ENCODE measurements around the gene FAM20C. TPM values are rescaled to one million over a fixed set of nuclear protein-coding genes. Genes with fewer than 3 reads are reported as not detected.

The FAM20C gene
- total and polyA plus RNA-seq, 4 donors, result 11.3 to 104 (median 57.5) TPM

DNA sequence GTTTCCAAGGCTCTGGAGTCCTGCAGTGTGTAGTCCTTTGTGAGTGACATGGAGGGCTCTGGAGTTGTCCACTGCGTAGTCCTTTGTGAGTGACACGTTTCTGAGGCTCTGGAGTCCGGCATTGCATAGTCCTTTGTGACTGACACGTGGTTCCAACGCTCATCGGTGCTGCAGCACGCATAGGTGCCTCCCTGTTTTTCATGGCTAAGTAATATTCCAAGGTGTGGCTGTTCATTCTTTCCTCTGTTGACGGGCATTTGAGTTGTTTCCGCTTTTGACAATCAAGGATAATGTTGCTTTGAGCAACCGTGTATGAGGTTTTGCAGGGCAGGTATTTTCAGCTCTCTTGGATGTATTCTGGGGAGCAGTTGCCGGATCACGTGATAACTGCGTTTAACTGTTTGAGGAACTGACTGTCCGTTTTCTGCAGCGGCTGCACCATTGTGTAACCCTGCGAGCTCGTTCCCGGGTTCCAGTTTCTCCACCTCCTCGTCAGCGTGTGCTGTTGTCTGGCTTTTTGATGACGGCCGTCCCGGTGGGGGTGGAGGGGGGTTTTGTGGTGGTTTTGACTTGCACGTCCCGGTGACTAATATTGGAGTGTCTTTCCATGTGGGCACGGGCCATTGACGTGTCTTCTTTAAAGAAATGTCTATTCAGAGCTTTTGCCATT is 21.1 kb downstream of the FAM20C start:
- ATAC-seq (ENCODE audit: low FRiP score) (no peak), DNase-seq (no peak)
- no peak overlapping the region for H3K27ac ChIP-seq (ENCODE audit: low read depth in 1 of 2, low read length in 2 of 2)
- intact Hi-C loops (cut with DNase I), result no loop called here
- no peak overlapping the region for H3K4me3 ChIP-seq (ENCODE audit: low read length in 2 of 2)
- no peaks in the 10 kb centered on the region for H3K27me3 ChIP-seq (ENCODE audit: control insufficient read depth in 1 of 2, insufficient read depth in 2 of 2, low read length in 1 of 2)
- no peaks in the 10 kb centered on the region for H3K4me1 ChIP-seq (ENCODE audit: control insufficient read depth in 1 of 2, insufficient read depth in 2 of 2, low read length in 2 of 2)
- H3K36me3 ChIP-seq (ENCODE audit: control insufficient read depth in 1 of 2, insufficient read depth in 2 of 2, low read length in 1 of 2), result peaks cover 0 to 2% of the 10 kb centered on the region in 2 donors
- no peaks in the 10 kb centered on the region for H3K9me3 ChIP-seq (ENCODE audit: control insufficient read depth, low read length)
- 96 to 97% methylated on average over 27 of the region's 27 CpGs for WGBS, 2 donors

DNA sequence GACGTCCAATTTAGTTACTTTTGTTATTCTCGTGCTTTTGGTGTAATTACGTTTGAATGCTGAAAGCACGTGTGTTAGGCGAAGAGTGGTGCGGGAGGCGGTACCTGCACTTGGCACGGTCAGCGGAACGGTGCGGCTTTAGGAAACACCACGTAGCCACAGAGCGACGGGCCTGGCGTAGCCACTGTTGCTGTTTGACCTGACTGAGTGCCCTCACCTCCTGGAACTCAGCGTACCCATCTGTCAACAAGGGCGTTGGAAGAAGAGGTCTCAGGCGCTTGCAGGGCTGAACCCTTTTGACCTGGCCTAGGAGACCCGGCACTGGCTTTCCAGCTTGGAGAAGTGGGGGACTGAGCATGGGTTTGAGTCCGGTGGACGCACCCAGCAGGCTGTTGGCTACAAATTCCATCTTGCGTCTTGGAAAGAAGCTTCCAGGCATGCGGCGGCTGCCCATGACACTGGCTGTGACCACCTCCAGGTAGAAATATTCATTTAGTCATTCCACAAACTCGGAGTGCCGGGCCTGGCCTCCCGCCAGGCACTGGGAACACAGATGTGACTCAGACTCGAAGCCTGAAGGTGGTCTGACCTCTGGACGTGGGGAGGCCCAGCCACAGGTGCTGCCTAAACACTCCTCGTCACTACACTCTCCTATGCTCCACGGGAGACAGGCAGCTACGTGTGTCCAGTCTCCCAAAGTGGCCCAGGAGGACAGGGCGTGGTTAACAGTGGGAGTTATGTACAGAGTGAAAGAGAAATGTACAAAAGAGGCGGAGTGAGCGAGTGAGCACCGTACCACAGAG is 22.2 kb downstream of the FAM20C start:
- Histone ChIP-seq H3K36me3 (ENCODE audit: control insufficient read depth in 1 of 2, insufficient read depth in 2 of 2, low read length in 1 of 2) (peaks cover 0 to 2% of the 10 kb centered on the region in 2 donors), H3K4me3 (ENCODE audit: low read length in 2 of 2) (no peak overlapping the region), H3K9me3 (ENCODE audit: control insufficient read depth, low read length) (no peaks in the 10 kb centered on the region), H3K4me1 (ENCODE audit: control insufficient read depth in 1 of 2, insufficient read depth in 2 of 2, low read length in 2 of 2) (no peaks in the 10 kb centered on the region), H3K27me3 (ENCODE audit: control insufficient read depth in 1 of 2, insufficient read depth in 2 of 2, low read length in 1 of 2) (no peaks in the 10 kb centered on the region), H3K27ac (ENCODE audit: low read depth in 1 of 2, low read length in 2 of 2) (no peak overlapping the region)
- ATAC-seq (ENCODE audit: low FRiP score) (no peak), DNase-seq (peak in 1 of 2 donors; percentile 78)
- intact Hi-C loops (cut with DNase I), result no loop called here
- 82 to 84% methylated on average over 36 of the region's 36 CpGs for WGBS, 2 donors

DNA sequence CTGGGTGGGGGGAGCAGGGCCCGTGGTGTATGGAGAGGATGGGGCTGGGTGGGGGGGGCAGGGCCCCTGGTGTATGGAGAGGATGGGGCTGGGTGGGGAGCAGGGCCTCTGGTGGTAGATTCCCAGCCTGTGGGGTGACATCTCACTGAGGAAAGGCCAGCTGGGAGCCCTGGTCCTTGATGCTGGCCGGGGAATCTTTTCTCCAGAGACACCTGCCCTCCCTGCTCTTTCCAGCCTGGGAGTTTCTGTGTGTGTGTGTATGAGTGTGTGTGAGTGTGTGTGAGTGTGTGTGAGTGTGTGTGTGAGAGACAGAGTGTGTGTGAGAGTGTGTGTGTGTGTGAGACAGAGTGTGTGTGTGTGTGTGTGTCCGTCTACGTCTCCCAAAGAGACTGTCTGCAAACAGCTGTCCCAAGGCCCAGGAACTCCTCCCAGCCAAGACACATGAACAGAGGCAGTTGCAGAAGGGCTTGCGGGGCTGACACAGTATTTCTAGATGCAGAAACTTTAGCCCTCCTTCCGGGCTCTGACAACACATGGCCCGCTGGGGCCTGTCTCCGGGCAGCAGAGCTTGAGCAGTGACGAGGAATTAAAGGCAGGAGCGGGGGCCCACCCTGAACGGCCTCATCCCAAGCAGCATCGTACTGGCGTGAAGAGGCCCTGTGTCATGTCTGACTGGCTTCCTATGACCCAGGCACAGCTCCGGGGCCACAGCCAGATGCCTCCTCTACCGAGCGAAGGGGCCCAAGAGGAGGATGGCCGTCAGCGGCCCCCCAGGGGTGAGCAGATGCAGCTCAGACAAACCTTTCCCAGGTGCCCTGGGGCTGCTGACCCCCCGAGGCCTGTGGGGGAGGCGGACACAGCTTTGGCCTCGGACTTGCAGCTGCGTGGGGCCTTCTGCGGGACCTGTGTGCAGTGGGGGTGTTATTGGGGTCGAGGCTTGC is 24.3 kb downstream of the FAM20C start:
- ATAC-seq (ENCODE audit: low FRiP score) (peak; percentile 59), DNase-seq (peak in 1 of 2 donors; percentile 77)
- Histone ChIP-seq H3K36me3 (ENCODE audit: control insufficient read depth in 1 of 2, insufficient read depth in 2 of 2, low read length in 1 of 2) (no peaks in the 10 kb centered on the region), H3K4me3 (ENCODE audit: low read length in 2 of 2) (no peak overlapping the region), H3K27me3 (ENCODE audit: control insufficient read depth in 1 of 2, insufficient read depth in 2 of 2, low read length in 1 of 2) (no peaks in the 10 kb centered on the region), H3K9me3 (ENCODE audit: control insufficient read depth, low read length) (no peaks in the 10 kb centered on the region), H3K27ac (ENCODE audit: low read depth in 1 of 2, low read length in 2 of 2) (no peak overlapping the region), H3K4me1 (ENCODE audit: control insufficient read depth in 1 of 2, insufficient read depth in 2 of 2, low read length in 2 of 2) (no peaks in the 10 kb centered on the region)
- intact Hi-C loops (cut with DNase I), result no loop called here
- WGBS, 2 donors, result 81 to 91% methylated on average over 22 to 23 of the region's 24 CpGs

DNA sequence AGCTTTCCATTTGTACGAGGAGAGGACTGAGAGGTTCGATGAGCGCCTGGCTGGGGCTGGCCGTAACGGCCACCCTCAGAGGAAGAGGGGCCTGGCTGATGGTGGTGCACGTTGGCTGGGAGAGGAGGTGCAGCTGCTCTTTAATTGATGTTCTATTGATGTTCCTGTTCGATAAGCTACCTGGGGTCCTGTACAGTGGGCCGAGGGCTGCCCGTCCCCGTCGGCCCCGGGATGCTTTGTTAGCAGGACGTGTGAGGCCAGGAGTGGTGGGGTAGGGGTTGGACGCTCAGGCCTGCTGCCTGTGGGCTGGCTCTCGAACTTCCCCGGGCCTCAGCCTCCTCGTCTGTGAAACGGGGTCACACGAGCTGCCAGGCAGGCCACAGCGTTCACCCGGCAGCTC is 25.4 kb downstream of the FAM20C start:
- intact Hi-C loops (cut with DNase I), result no loop called here
- no peak for DNase-seq
- Histone ChIP-seq H3K27me3 (ENCODE audit: control insufficient read depth in 1 of 2, insufficient read depth in 2 of 2, low read length in 1 of 2) (no peaks in the 10 kb centered on the region), H3K4me3 (ENCODE audit: low read length in 2 of 2) (no peak overlapping the region), H3K4me1 (ENCODE audit: control insufficient read depth in 1 of 2, insufficient read depth in 2 of 2, low read length in 2 of 2) (no peaks in the 10 kb centered on the region), H3K36me3 (ENCODE audit: control insufficient read depth in 1 of 2, insufficient read depth in 2 of 2, low read length in 1 of 2) (no peaks in the 10 kb centered on the region), H3K9me3 (ENCODE audit: control insufficient read depth, low read length) (no peaks in the 10 kb centered on the region), H3K27ac (ENCODE audit: low read depth in 1 of 2, low read length in 2 of 2) (no peak overlapping the region)
- 93 to 94% methylated on average over 21 of the region's 21 CpGs for WGBS, 2 donors
- ATAC-seq (ENCODE audit: low FRiP score), result no peak

DNA sequence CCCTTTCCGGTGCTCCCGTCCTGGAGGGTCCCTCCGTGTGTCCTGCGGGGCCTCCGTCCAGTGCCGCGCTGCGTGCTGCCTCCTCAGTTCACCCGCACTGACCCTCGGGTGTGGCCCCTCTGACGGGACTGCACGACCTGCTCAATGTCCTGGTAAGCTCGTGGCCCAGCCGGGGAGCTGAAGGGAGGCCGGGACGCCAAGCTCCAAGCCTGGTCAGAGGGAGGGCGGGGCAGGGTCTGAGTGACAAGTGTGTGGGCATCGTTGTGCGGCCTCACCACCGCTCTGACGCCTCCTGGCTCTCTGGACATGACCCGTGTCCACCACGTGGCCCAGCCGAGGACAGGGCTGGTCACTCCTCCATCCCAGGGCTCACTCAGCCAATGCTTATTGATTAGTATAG is 25.9 kb downstream of the FAM20C start:
- WGBS, 2 donors, result 88 to 89% methylated on average over 24 of the region's 24 CpGs
- H3K27ac ChIP-seq (ENCODE audit: low read depth in 1 of 2, low read length in 2 of 2), result no peak overlapping the region
- no peaks in the 10 kb centered on the region for H3K4me1 ChIP-seq (ENCODE audit: control insufficient read depth in 1 of 2, insufficient read depth in 2 of 2, low read length in 2 of 2)

DNA sequence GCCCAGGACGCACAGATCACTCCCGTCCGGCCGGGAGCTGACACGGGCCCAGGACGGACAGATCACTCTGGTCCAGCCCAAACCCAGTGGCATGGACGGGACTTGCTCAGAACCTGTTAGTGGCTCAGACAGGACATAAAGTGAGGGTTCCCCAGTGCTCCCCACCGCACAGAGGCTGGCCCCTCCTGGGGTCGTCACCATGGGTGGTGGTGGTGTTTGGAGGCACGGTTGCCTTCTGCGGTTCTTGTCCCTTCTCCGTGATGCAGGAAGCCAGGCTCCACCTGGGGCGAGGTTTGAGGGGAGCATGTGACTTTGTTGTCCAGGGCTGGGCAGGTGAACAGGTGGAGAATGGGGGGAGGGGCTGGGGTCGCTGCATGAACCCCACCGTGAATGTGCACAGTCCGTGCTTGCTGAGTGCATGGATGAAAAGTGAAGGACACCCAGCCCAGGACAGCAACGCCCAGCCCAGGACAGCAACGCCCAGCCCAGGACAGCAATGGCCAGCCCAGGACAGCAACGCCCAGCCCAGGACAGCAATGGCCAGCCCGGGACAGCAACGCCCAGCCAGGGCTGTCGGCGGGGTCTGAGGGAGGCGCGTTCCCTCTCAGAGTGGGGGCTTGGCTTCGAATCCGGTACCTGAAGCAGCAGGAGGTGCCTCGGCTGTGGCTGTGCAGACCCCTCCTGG is 26.7 kb downstream of the FAM20C start:
- Histone ChIP-seq H3K27ac (ENCODE audit: low read depth in 1 of 2, low read length in 2 of 2) (no peak overlapping the region), H3K9me3 (ENCODE audit: control insufficient read depth, low read length) (no peaks in the 10 kb centered on the region), H3K36me3 (ENCODE audit: control insufficient read depth in 1 of 2, insufficient read depth in 2 of 2, low read length in 1 of 2) (no peaks in the 10 kb centered on the region), H3K4me1 (ENCODE audit: control insufficient read depth in 1 of 2, insufficient read depth in 2 of 2, low read length in 2 of 2) (no peaks in the 10 kb centered on the region), H3K27me3 (ENCODE audit: control insufficient read depth in 1 of 2, insufficient read depth in 2 of 2, low read length in 1 of 2) (no peaks in the 10 kb centered on the region), H3K4me3 (ENCODE audit: low read length in 2 of 2) (no peak overlapping the region)
- ATAC-seq (ENCODE audit: low FRiP score), result no peak
- 94 to 97% methylated on average over 28 of the region's 28 CpGs for WGBS, 2 donors
- no peak for DNase-seq
- intact Hi-C loops (cut with DNase I), result no loop called here

More for the DNA sequence above, 25.9 kb downstream of the FAM20C start:
- intact Hi-C loops (cut with DNase I), result no loop called here
- no peaks in the 10 kb centered on the region for H3K36me3 ChIP-seq (ENCODE audit: control insufficient read depth in 1 of 2, insufficient read depth in 2 of 2, low read length in 1 of 2)
- no peaks in the 10 kb centered on the region for H3K27me3 ChIP-seq (ENCODE audit: control insufficient read depth in 1 of 2, insufficient read depth in 2 of 2, low read length in 1 of 2)
- ATAC-seq (ENCODE audit: low FRiP score), result peak; percentile 20
- H3K4me3 ChIP-seq (ENCODE audit: low read length in 2 of 2), result no peak overlapping the region
- no peaks in the 10 kb centered on the region for H3K9me3 ChIP-seq (ENCODE audit: control insufficient read depth, low read length)
- peak in 1 of 2 donors; percentile 76 for DNase-seq

DNA sequence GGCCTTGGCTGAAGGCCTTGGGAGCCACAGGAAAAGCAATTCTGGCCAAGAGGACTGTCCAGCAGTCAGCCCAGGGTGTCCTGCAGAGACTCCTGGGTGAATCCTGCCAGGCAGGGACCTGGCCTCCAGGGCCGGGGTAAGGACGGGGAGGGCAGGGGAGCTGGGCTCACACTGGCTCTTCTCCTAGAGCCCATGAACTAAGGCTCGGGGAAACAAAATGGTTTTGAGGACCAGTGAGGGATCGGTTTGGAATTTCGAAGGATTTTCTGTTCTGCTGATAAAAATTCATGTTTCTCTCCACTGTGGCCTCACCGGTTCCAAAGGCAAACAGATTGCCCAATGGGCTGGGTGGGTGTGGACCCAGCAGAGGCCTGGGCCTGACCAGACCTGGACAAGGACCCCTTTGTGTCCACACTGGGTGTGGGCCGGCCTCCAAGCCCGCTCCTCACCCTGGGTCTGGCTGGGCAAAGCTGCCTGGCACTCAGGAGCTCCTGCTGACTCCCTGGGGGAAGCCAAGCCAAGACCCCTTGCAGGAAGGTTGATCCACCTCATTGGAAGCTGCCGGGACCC is 27.3 kb downstream of the FAM20C start:
- no peak for ATAC-seq (ENCODE audit: low FRiP score)
- Histone ChIP-seq H3K36me3 (ENCODE audit: control insufficient read depth in 1 of 2, insufficient read depth in 2 of 2, low read length in 1 of 2) (no peaks in the 10 kb centered on the region), H3K9me3 (ENCODE audit: control insufficient read depth, low read length) (no peaks in the 10 kb centered on the region), H3K27ac (ENCODE audit: low read depth in 1 of 2, low read length in 2 of 2) (no peak overlapping the region), H3K4me3 (ENCODE audit: low read length in 2 of 2) (no peak overlapping the region), H3K4me1 (ENCODE audit: control insufficient read depth in 1 of 2, insufficient read depth in 2 of 2, low read length in 2 of 2) (no peaks in the 10 kb centered on the region), H3K27me3 (ENCODE audit: control insufficient read depth in 1 of 2, insufficient read depth in 2 of 2, low read length in 1 of 2) (no peaks in the 10 kb centered on the region)
- intact Hi-C loops (cut with DNase I), result no loop called here
- WGBS, 2 donors, result 93 to 97% methylated on average over 9 of the region's 9 CpGs
- no peak for DNase-seq

Data from aorta (tissue), 5 donors.